Mucosa of stomach (tissue), 1 donor: Measurements from ENCODE around the gene MAP3K3.

ENCODE experiments used
- H3K27me3 ChIP-seq: one replicate; pipeline ENCODE4 v1.7.0; 2013; ENCODE audit warnings: mild to moderate bottlenecking, low read length; ENCODE audit not compliant: control insufficient read depth, insufficient read depth
- H3K36me3 ChIP-seq: one replicate; pipeline ENCODE4 v1.7.0; 2013; ENCODE audit warnings: low read length; ENCODE audit not compliant: control insufficient read depth, insufficient read depth
- H3K4me1 ChIP-seq: one replicate; pipeline ENCODE4 v1.7.0; 2013; ENCODE audit warnings: mild to moderate bottlenecking, low read length; ENCODE audit not compliant: control insufficient read depth, insufficient read depth
- H3K4me3 ChIP-seq: one replicate; pipeline ENCODE4 v1.7.0; 2013; ENCODE audit warnings: low read length
- H3K9ac ChIP-seq: one replicate; pipeline ENCODE4 v1.7.0; 2013; ENCODE audit warnings: mild to moderate bottlenecking, low read length, moderate library complexity
- H3K9me3 ChIP-seq: one replicate; pipeline ENCODE4 v1.7.0; 2013; ENCODE audit warnings: mild to moderate bottlenecking, low read length, moderate library complexity; ENCODE audit not compliant: control insufficient read depth
- donor health status: Pancreatic carcinoma.

Gene MAP3K3

DNA sequence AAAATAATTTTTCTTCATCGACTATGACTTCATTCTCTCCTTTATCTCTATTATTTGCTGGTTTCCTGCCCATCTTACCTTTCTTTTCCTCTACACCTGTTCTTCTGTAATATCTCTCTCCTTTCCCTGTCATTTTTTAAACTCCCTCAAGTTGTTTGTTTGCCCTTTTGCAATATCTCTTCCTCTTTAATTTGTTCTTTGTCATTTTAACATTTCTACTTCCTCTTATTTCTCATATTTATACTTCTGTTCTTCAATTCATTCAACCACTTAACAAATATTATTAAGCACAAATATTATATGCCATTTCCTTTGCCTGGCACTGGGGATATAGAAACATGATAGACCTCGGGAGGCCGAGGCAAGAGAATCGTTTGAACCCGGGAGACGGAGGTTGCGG, 22.6 kb downstream of the MAP3K3 start:
- Histone ChIP-seq H3K27me3 (no peaks in the 10 kb centered on the region), H3K4me1 (peaks cover 5% of the 10 kb centered on the region), H3K4me3 (no peak overlapping the region), H3K9ac (no peak overlapping the region), H3K36me3 (no peaks in the 10 kb centered on the region), H3K9me3 (no peaks in the 10 kb centered on the region)

- H3K36me3 ChIP-seq = no peaks in the 10 kb centered on the region
- no peak overlapping the region for H3K9ac ChIP-seq
- H3K4me1 ChIP-seq = peaks cover 5% of the 10 kb centered on the region
- H3K4me3 ChIP-seq = no peak overlapping the region
- H3K27me3 ChIP-seq = no peaks in the 10 kb centered on the region
- H3K9me3 ChIP-seq = no peaks in the 10 kb centered on the region
Observed at GRCh38 chr17:63645775-63646487, 23.7 kb downstream of the MAP3K3 start.

- Histone ChIP-seq H3K9ac (no peak overlapping the region), H3K4me1 (peaks cover 5% of the 10 kb centered on the region), H3K27me3 (no peaks in the 10 kb centered on the region), H3K36me3 (no peaks in the 10 kb centered on the region), H3K9me3 (no peaks in the 10 kb centered on the region), H3K4me3 (no peak overlapping the region)
Observed at GRCh38 chr17:63646488-63646806, 24.2 kb downstream of the MAP3K3 start.

- no peaks in the 10 kb centered on the region for H3K27me3 ChIP-seq
- H3K36me3 ChIP-seq = no peaks in the 10 kb centered on the region
- no peak overlapping the region for H3K9ac ChIP-seq
- H3K9me3 ChIP-seq = no peaks in the 10 kb centered on the region
- H3K4me3 ChIP-seq = no peak overlapping the region
- peaks cover 5% of the 10 kb centered on the region for H3K4me1 ChIP-seq
Observed at GRCh38 chr17:63647065-63647725, 25.0 kb downstream of the MAP3K3 start.

DNA sequence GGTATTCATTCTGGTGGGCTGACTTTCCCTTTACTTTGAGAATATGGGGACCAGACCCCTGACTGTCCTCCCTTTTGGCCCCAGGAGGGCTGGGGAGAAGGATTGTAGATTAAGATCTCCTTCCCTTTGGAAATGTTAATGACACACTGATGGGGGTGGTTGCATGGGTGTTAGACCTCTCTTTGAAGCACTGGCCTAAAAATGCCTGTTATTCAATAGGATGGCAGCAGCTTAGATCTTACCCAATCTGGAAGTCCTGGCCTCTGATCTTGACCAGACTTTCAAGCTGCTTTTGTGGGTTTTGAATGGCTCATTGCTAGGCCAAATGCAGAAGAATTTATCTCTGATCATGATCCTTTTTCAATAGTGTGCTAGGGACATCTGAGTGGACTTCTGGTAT, 25.7 kb downstream of the MAP3K3 start:
- Histone ChIP-seq H3K9me3 (no peaks in the 10 kb centered on the region), H3K27me3 (no peaks in the 10 kb centered on the region), H3K9ac (no peak overlapping the region), H3K36me3 (no peaks in the 10 kb centered on the region), H3K4me3 (no peak overlapping the region), H3K4me1 (peaks cover 5% of the 10 kb centered on the region)

- Histone ChIP-seq H3K36me3 (no peaks in the 10 kb centered on the region), H3K9me3 (no peaks in the 10 kb centered on the region), H3K4me3 (no peak overlapping the region), H3K27me3 (no peaks in the 10 kb centered on the region), H3K9ac (no peak overlapping the region), H3K4me1 (peaks cover 1% of the 10 kb centered on the region)
Observed at GRCh38 chr17:63649813-63650212, 27.6 kb downstream of the MAP3K3 start.

GRCh38 chr17:63652106-63652505, 29.9 kb downstream of the MAP3K3 start:
- Histone ChIP-seq H3K27me3 (no peaks in the 10 kb centered on the region), H3K36me3 (no peaks in the 10 kb centered on the region), H3K9ac (no peak overlapping the region), H3K4me1 (no peaks in the 10 kb centered on the region), H3K4me3 (no peak overlapping the region), H3K9me3 (no peaks in the 10 kb centered on the region)

DNA sequence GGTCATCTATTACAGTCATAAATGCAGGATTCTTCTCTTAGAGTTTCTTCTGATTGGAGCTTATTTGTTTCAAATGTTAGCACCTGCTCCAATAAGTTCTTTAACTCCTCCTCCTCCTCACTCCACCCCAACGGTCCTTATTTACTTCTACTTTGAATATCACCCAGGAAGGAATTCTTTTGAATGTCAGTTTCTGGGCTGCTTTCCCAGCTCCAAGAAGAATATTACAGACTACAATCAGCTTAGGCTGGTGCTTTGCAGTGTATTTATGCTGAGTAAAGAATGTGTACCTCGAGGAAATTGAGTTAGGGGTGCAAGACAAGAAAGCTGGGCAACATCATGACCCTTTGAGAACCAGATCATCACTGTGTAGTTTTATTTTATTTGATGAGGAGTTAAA, 30.8 kb downstream of the MAP3K3 start:
- Histone ChIP-seq H3K4me1 (no peaks in the 10 kb centered on the region), H3K9ac (no peak overlapping the region), H3K9me3 (no peaks in the 10 kb centered on the region)

GRCh38 chr17:63657786-63658185, 35.6 kb downstream of the MAP3K3 start:
- Histone ChIP-seq H3K4me1 (no peaks in the 10 kb centered on the region), H3K9ac (no peak overlapping the region), H3K9me3 (no peaks in the 10 kb centered on the region), H3K27me3 (no peaks in the 10 kb centered on the region), H3K36me3 (no peaks in the 10 kb centered on the region), H3K4me3 (no peak overlapping the region)

More for the DNA sequence above, 30.8 kb downstream of the MAP3K3 start:
- Histone ChIP-seq H3K36me3 (no peaks in the 10 kb centered on the region), H3K27me3 (no peaks in the 10 kb centered on the region), H3K4me3 (no peak overlapping the region)

DNA sequence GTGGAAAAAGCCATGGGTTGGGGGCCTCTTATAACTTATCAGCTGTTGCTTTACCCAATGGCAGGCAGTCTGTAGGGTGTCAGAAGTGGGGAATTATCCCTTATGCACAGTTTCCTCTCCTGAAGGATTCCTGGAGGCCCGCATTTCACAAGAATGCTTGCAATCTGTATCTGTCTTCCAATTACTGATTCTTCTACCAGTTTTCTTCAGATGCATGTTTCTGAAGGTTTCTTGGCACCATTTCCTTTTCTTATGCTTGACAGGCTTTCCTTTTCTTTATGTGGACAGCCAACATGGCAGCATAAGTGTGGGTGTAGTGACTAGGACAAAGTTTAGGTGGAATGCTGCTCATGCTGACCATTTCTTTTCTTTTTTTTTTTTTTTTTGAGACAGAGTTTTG, 36.1 kb downstream of the MAP3K3 start:
- H3K36me3 ChIP-seq = no peaks in the 10 kb centered on the region
- H3K4me3 ChIP-seq = no peak overlapping the region
- H3K9ac ChIP-seq = no peak overlapping the region
- no peaks in the 10 kb centered on the region for H3K27me3 ChIP-seq
- no peaks in the 10 kb centered on the region for H3K4me1 ChIP-seq
- H3K9me3 ChIP-seq = no peaks in the 10 kb centered on the region

DNA sequence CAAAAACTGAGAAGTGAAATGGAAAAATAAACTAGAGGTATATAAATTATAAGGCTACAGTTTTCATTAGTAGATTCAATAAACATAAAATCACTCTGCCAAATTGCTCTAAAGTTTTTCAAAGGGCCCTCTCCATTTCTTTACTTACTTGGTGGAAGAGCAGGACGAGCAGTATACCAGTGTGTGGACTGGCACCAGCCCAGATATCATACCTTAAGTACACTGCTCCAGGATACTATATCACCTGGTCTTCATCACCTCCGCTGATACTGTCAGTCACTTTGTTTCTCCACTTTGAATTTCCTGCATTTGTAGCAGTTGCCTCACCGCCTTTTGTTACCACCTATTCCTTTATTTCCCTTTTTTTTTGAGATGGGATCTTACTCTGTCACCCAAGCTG, 37.6 kb downstream of the MAP3K3 start:
- Histone ChIP-seq H3K4me3 (no peak overlapping the region), H3K27me3 (no peaks in the 10 kb centered on the region), H3K9ac (no peak overlapping the region), H3K4me1 (no peaks in the 10 kb centered on the region), H3K9me3 (no peaks in the 10 kb centered on the region), H3K36me3 (no peaks in the 10 kb centered on the region)

DNA sequence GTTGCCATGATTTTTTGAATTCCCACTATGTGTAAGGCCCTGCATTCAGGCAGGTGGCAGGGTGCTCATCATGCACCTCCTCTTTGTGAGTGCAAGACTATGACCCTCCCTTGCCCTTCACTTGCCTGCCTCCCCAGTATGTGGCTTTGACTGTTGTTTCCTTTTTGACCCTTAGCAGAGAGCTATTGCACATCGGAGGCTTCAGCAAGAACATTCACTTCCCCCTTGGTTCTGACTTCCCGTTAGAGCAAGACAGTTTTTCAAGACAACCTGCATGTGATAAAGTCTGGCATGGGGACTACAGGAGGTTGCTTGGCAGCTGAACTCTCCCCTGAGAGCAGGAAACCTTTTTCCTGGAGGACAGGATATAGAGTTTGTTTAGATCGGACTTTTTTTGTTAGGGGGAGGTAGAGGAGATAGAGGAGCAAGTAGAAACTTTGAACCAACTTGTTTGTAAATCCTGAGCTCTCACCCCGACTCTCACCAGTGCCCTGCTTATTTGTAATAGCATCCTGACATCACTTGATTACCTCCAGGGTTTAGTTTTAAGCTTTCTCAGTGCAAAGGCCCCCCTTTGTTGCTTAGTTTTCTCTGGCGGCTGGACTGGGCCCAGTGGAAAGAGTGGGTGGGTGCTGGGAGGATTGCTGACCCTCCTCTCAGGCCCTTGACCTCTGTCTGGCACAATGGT, 43.5 kb downstream of the MAP3K3 start:
- H3K9ac ChIP-seq = no peak overlapping the region
- H3K36me3 ChIP-seq = no peaks in the 10 kb centered on the region
- no peaks in the 10 kb centered on the region for H3K4me1 ChIP-seq
- no peaks in the 10 kb centered on the region for H3K9me3 ChIP-seq
- no peaks in the 10 kb centered on the region for H3K27me3 ChIP-seq
- H3K4me3 ChIP-seq = no peak overlapping the region
